DND-41 (cell line): Measurements from ENCODE around the gene CEP192.
"Not testable (repeated sequence)": the region's sequence is repeated elsewhere in the genome, so short reads cannot be mapped to it uniquely, and the experiment has no call there.

Experiments
- CTCF ChIP-seq: IDR thresholded peaks from 2 replicates; pipeline ENCODE4 v1.5.1; 2012; ENCODE audit warnings: borderline replicate concordance, low read length, moderate library complexity, mild to moderate bottlenecking; ENCODE audit not compliant: poor library complexity, severe bottlenecking; ENCODE audit errors: extremely low read depth
- EZH2 ChIP-seq: IDR thresholded peaks from 3 replicates; pipeline ENCODE4 v1.6.1; 2012; ENCODE audit warnings: borderline replicate concordance, low read depth, mild to moderate bottlenecking, moderate library complexity, low read length, inconsistent platforms; ENCODE audit not compliant: severe bottlenecking

DNA sequence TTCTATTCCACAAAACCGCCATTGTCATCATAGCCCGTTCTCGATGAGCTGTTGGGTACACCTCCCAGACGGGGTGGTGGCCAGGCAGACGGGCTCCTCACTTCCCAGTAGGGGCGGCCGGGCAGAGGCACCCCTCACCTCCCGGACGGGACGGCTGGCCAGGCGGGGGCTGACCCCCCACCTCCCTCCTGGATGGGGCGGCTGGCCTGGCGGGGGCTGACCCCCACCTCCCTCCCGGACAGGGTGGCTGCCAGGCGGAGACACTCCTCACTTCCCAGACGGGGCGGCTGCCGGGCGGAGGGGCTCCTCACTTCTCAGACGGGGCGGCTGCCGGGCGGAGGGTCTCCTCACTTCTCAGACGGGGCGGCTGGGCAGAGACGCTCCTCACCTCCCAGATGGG is 106.9 kb downstream of the CEP192 start:
- TF ChIP-seq EZH2, CTCF: not testable (repeated sequence)
